NCI-H510A treated with DMSO at 0.1 percent for 48 hours (cell line): ENCODE results near the gene UFSP2.

Source experiments
- DNase-seq: peaks from one replicate; lab custom pipeline; 2025; lab: John Stamatoyannopoulos, UW

UFSP2 gene

DNA sequence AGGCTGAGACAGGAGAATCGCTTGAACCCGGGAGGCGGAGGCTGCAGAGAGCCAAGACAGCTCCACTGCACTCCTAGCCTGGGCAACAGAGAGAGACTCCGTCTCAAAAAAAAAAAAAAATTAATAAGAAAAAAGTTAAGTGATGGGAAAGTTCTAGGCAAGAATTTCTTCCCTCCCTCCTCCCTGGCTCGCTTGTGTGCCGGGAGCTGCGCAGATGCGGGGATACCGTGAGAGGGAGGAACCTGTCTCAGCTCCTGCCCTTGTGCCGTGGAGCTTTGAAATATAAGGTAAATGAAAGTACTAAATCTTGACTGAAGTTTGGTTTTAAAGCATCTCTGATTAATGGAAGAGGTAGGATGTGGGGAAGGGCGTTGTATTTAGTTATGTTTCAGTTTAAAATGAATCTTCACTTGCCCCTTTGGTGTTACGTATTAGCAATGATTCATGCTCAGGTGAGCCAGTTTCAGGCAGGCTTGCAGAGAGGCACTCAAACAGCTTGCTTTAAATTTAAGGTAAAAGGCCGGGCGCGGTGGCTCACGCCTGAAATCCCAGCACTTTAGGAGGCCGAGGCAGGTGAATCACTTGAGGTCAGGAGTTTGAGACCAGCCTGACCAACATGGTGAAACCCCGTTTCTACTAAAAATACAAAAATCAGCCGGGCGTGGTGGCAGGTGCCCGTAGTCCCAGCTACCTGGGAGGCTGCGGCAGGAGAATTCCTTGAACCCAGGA is 1.4 kb upstream of the UFSP2 start:
- DNase-seq, result no peak

DNA sequence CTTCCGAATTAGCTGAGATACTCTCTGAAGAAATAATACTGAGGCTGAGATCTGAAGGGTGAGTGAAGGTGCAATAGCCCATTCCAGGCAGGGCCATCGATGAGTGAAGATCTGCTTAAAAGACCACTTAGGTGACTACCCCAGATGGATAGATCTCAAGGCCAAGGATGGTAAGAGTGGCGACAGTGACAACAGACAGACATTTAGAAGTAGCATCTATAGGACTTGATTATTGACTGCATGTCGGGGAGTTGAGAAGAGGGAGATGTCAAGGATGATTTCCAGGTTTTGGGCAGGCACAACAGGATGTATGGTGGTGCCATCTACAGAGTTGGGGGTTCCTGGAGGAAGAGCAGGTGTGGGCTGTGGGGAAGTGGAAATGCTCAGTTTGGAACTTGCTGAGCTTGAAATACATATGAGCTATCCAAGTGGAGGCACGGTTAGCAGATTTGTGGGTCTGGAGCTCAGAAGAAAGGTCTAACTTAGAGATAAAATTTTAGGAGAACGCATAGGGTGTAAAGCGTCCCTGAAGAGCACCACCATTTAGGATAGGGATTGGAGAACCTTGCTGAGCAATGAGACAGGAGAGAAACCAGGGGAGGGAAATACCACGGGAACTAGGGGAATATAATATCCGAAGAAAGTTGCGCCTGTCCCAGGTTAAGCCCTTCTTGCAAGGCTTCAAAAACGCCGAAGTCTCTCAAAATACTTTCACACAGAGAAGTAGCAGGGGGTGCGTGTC is 688 bp downstream of the UFSP2 start:
- peak; percentile 65 for DNase-seq

DNA sequence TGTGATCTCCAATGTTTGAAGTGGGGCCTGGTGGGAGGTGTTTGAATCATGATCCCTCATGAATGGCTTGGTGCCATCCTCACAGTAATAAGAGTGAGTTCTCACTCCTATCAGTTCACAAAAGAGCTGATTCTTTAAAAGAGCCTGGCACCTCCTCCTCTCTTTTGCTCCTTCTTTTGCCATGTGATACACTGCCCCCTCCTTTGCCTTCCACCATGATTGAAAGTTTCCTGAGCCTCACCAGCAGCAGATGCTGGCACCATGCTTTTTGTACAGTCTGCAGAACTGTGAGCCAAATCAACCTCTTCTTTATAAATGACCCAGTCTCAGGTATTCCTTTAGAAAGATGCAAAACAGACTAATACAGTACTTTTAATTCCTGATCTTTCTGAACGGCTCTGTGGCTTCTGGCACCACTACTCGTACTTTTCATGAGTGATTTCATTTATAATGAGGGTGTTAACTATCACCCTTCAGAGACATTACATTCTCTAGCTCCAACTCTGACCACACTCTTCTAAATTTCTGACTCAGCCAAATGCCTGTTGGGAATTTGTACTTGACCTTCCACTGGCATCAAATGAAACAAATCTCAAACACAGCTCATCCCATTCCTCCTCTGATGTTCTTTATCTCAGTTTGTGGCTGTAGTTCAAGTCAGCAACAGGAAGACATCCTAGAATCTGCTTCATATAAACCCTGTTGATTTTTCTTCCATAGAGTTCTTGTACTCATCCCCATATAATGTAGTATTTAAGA is 4.2 kb downstream of the UFSP2 start:
- no peak for DNase-seq

- no peak for DNase-seq
Measured at GRCh38 chr4:185416955-185417354, 8.8 kb downstream of the UFSP2 start.

DNA sequence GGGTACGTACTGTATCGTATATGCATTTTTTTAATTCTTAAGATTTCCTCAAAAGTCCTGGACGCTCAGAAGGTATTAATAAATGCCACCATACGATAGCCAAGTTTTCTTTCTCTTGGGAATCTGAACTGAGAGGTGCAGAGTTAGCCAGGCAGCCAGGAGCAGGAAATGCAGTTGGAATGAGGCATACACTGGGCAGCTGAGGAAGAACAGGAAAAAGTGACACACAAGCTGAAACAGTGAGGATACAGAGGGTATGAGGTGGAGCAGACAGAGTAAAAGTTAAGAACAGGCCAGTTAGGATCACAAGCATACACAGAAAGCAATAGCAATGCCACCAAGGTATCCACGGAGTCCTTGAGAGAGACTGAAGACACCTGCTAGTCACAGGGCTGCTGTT is 13.4 kb downstream of the UFSP2 start:
- no peak for DNase-seq

GRCh38 chr4:185411849-185412248 is 13.9 kb downstream of the UFSP2 start:
- no peak for DNase-seq

DNA sequence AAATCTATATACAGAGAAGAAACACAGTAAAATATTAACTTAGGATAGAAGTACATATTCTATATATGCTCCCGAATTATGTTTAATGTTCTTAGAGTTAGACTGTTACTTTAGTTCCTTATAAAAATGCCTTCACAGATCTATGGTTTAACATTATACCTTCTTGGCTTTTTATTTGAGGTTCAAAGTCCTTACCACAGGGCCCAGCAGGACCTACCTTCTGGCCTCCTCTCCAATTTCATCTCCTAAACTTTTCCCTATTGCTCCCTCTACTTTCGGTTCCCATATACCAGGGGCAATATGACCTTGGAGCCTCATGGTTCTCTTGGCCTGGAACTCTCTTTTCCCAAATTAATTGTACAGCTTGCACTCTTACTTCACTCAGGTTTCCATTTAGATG is 17.3 kb downstream of the UFSP2 start:
- DNase-seq, result no peak

DNA sequence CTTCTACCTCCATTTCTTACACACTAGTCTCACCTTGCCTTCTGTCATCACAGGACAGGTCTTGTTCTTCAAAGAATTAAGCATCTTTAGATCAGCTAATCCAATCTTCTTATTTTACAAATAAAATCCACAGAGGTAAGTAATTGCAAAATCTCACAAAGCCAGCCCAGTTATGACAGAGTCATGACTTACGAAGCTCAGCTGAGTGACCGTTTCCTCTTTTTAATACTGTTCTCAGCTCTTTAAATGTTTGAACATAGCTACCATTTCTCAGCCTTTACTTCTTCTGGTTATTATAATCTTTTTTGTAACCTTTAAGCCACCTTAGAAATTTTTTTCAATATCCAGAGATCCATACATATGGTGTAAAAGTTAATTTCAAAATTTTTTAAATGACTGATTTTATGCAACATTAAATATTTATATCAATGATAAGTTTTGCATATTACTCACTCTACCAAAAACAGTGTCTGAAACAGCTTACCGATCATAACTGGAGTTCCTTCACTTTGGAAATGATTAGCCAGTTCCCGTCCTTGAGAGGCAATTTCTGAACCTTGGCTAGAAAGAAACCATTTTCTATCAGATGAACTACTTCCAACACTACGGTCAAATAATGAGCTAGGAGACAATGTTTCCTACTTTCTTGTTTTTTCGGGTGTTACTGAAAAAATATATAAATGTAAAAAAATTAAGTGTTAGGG is 20.3 kb downstream of the UFSP2 start:
- DNase-seq, result no peak

- DNase-seq, result no peak
Measured at GRCh38 chr4:185404031-185404430, 21.7 kb downstream of the UFSP2 start.

- DNase-seq, result no peak
Measured at GRCh38 chr4:185399466-185399865, 26.3 kb downstream of the UFSP2 start.

DNA sequence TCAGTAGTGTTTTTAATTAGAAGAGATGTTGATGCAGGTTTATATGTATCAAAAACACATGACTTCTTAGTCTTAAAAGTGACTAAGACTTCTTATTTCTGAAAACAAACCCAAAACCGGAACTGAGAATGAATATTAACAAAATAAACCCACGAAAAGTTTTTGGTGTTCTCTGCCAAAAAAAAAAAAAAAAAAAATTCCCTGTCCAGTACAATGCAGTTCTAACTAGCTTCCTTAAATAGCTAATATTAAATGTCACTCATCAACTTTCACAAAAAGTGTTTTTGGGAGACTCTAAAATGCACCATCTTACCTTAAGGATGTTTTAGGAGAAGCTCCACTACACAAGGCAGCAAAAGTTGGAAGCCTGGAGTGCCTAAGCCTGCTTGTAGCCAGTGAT is 27.1 kb downstream of the UFSP2 start:
- no peak for DNase-seq

DNA sequence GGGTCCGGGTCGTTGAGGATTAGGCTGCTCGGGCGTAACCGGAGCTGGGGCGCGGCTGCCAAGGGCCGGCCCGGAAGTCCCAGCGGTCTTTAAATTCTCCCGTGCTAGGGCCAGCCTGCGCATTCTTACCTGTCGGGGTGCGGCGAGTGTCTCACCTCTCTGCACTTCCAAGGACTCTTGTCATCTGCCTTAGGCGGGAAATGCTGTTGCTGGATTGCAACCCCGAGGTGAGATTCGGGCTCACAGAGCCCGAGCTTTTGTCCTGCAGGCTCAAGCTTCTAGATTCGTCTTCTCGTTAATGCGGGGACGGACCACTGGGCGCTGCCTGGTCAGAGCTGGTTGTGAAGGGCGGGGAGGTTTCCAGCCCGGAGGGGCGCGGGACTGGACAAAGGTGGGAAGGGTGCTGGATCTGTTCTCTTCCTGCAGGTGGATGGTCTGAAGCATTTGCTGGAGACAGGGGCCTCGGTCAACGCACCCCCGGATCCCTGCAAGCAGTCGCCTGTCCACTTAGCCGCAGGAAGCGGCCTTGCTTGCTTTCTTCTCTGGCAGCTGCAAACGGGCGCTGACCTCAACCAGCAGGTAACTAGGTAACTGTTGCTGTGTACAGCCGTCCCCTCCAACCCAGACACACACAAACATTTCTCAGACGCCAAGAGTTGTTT is 28.9 kb downstream of the UFSP2 start, which contains the start of gene ANKRD37:
Gene ANKRD37, plus strand, starts transcription at position 118 of the 662 bp plus-strand sequence. Its CDS starts 83 bp downstream, at position 201.
- DNase-seq, result peak; percentile 50

GRCh38 chr4:185395956-185396723 is 29.6 kb downstream of the UFSP2 start:
- DNase-seq, result peak; percentile 88

- DNase-seq, result peak; percentile 37
Measured at GRCh38 chr4:185395238-185395955, 30.4 kb downstream of the UFSP2 start, which contains the start of gene LRP2BP. Gene LRP2BP, minus strand, starts transcription at chr4:185395924. Its CDS starts 17,738 bp downstream, at chr4:185378186.

DNA sequence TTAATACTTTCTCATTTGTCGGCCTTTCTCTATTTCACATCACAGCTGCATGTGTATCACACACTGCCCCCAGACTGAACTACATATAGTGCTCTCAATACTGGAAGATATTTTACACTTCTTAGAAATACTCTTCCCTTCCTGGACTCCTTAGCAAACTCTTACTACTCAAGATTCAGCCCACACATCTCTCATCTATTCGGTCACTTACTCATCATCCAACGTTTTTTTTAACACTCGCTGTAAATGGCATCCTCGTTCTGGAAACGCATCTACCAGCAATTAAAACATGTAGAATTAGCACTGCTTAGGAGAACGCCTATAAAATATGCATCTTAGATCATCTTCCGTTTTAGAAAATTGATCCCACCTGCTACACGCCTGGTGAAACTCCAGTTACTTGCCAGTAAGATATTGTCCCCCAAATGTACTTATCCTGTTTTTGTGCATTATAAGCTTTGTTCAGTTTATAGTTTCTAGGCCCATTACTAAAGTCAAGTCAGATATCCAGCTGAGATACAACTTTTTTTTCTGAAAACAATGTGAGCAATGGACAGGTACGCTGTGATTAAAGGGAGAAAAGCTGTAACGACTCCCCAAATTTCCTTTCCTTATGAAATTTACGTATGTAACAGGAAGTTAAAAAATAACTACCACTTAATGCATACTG is 31.1 kb downstream of the UFSP2 start:
- no peak for DNase-seq

GRCh38 chr4:185392156-185392555 is 33.6 kb downstream of the UFSP2 start:
- no peak for DNase-seq

GRCh38 chr4:185390941-185391340 is 34.8 kb downstream of the UFSP2 start:
- no peak for DNase-seq

- no peak for DNase-seq
Measured at GRCh38 chr4:185387957-185388356, 37.8 kb downstream of the UFSP2 start.

GRCh38 chr4:185384930-185385331 is 40.8 kb downstream of the UFSP2 start:
- DNase-seq, result no peak
